Thyroid gland (tissue), 4 donors: ENCODE measurements around the gene RAB40B.

ENCODE experiments used
- POLR2A ChIP-seq, 2 donors: fragments of 450-650 bp; IDR thresholded peaks; one replicate each; pipeline ENCODE4 v1.6.1; 2017; ENCODE audit warnings: antibody characterized with exemption in 2 of 2, mild to moderate bottlenecking in 2 of 2, moderate library complexity in 1 of 2
- TF ChIP-seq, protein P1 (sequence below), 6 experiments: fragments of 200-600 bp in 3 of 6; fragments of 450-650 bp in 3 of 6; sonication (generic) in 3 of 6; IDR thresholded peaks; one replicate each; pipeline ENCODE4 v1.5.1; 2016 to 2019; ENCODE audit warnings: antibody characterized with exemption in 6 of 6, mild to moderate bottlenecking in 2 of 6, inconsistent platforms in 1 of 6, moderate library complexity in 1 of 6

DNA sequence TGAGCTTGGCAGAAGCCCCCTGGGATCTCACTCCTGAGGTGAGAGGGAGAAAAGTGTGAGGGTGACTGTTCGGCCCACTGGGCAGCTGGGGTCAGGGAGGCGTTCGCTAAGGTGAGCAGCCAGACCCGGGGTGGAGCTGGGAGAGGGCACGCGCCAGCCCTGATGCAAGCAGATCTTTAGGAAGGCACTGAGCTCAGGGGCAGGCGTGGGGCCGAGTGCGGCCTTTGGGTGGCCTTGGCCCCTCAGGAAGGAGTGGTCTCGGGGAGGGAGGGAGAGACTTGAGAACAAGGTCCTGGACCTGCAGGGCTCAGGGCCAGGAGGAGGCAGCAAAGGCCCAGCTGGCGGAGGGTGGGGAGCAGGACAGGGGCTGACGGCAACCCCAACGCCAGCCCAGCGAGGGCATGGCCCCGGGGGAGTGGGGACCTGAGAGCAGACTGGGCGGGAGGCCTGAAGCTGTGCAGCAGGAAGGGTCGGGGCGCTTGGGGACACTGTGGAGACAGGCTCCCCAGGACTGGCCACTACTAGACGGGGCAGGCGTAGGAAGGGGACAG, 35.7 kb downstream of the RAB40B start:
- TF ChIP-seq, protein P1, sequence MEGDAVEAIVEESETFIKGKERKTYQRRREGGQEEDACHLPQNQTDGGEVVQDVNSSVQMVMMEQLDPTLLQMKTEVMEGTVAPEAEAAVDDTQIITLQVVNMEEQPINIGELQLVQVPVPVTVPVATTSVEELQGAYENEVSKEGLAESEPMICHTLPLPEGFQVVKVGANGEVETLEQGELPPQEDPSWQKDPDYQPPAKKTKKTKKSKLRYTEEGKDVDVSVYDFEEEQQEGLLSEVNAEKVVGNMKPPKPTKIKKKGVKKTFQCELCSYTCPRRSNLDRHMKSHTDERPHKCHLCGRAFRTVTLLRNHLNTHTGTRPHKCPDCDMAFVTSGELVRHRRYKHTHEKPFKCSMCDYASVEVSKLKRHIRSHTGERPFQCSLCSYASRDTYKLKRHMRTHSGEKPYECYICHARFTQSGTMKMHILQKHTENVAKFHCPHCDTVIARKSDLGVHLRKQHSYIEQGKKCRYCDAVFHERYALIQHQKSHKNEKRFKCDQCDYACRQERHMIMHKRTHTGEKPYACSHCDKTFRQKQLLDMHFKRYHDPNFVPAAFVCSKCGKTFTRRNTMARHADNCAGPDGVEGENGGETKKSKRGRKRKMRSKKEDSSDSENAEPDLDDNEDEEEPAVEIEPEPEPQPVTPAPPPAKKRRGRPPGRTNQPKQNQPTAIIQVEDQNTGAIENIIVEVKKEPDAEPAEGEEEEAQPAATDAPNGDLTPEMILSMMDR (IDR thresholded peaks at IDR 0.05), result no peak
- TF ChIP-seq POLR2A (IDR thresholded peaks at IDR 0.05), result no peak
